ENCODE results near the gene CSF3R.

DNA sequence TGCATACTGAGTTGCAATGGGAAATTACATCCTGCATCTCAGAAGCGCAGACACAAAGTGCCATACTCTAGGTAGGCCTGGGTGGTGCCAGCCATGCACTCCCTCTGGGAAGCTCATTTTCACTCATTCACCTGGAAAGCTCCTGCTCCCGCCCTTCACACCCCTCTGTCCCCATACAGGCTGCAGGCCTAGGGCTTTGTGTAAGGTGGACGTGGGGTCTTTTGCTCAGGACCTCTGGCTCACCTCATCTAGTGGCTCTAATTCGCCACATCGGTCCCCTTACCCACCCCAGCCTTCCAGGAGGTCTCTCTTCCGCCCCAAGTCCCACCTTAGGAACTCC, 19.3 kb downstream of the CSF3R start:
- no peak for TF ChIP-seq POLR2A (IDR thresholded peaks at IDR 0.05; ENCODE audit: low read depth, low read length)
- no peak for TF ChIP-seq POLR2AphosphoS5 (IDR thresholded peaks at IDR 0.05; ENCODE audit: low read depth, low read length)
- no peak for TF ChIP-seq TAF1 (IDR thresholded peaks at IDR 0.05; ENCODE audit: low read depth, low read length)
- no peak for TF ChIP-seq SPI1 (IDR thresholded peaks at IDR 0.05; ENCODE audit: low read depth, low read length)
- no peak for TF ChIP-seq POU2F2 (IDR thresholded peaks at IDR 0.05; ENCODE audit: low read depth, low read length)
